Stimulated activated CD4-positive, alpha-beta T cell treated with anti-CD3 and anti-CD28 coated beads, Interleukin-12 subunit alpha, Interleukin-12 subunit beta, amount 100 ng/mL, for 24 hours (primary cell): ENCODE measurements around the gene FBXL15.

Experiments used
- DNase-seq, 2 experiments: peaks; one replicate each; pipeline ENCODE4 v3.0.0-alpha.2; 2020; ENCODE audit warnings: low read depth in 2 of 2

FBXL15 gene

DNA sequence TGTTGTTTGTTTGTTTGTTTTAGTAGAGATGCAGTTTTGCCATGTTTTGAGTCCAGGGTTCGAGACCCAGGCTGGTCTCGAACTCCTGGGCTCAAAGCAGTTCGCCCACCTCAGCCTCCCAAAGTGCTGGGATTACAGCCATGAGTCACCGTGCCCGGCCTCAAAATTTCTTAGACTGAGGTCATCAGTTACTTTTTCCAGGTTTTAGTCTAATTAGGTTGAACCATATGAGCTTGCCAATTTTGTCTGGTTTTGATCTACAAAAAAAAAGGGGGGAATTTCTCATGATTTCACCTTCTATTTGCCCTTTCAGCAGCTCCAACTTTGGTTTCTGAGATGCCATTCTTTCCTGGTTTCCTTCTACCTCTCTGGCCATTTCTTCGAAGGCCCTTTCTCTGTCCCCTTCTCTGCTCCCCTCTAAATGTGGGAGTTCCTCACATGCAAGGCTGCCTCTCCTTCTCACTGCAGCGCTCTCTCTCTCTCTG, 6.2 kb downstream of the FBXL15 start:
- no peak for DNase-seq

DNA sequence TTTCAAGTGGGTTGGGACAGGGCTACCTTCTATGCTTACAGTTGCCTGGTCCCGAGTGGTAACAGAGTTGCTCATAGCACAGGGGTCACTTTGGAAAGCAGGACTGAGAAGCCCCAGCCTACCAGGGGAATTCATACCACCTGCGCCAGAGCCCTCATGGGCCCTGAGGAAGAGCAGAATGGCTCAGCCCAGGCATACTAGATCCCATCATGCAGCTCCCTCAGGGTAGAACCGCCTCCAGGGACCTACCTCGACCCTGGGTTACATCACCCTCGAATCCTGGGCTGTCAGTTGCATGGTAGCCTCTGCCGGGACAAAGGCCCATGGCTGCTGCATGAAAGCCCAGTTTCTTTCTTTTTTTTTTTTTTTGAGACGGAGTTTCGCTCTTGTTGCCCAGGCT, 8.8 kb downstream of the FBXL15 start:
- no peak for DNase-seq

DNA sequence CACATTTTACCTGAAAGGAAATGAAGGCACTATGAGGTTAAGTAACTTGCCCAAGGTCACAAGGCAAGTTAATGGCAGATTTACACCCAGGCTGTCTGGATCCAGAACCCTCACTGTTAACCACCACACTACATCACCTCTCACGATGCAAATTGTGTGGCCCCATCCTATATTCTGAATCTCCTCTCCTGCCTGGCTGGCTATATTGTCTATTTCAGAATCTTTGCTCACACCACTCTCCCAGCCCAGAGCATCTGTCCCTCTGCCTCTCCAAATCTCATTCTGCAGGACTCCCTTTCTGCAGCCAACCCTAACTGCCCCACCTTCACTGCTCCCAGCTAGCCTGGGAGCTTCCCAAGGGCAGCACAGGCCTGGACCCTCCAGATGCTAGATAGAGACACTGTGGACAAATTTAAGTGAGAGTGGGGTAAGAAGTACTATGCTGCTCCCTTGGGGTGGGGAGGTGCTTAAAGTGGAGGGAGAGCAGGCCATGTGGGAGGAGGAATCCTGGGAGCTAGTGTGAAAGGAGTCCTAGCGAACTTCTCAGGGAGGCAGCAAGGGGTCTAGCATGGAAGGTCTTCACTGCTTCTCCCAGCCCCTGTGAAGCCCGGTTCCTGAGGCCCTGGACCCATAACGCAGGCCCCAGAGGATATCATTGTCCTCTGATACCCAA, 11.0 kb downstream of the FBXL15 start:
- DNase-seq, result no peak

DNA sequence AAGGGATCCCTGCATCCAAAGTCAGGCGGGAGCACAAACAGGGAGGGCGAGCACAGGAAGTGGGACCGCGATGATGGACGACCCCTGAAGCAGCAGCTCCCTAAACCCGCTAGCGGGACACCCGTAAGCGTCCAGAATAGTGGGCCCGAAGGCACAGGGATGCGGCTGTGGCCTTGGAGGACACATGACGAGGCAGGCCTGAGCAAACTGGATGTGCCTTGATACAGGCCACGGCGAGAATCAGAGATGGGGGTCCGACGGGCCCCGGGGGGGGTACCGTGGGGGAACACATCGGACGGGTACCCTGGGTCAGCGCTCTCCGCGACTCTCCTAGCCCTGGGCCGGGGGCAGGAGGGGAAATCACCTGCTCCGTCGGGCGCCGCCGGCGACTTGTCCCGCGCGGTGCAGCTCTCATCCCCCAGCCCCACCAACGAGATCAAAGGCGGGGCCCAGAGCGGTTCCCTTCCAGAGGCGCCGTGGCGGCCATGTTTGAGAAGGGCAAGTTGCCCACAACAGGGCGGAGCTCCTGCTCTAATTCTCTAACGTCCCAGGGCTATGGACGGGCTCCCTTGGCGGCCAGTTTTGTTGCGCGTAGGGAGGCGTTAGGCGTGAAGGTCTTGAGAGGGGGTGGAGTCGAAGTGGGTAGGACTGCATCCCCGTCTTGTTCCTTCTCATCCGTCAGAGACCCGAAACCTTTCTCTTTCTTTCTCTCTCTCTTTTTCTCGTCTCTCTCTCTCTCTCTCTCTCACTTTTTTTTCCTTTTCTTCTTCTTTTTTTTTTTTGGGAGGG, 11.7 kb downstream of the FBXL15 start, which contains the start of gene CUEDC2:
TSS of gene CUEDC2 (minus strand) at position 413 of the 789 bp plus-strand sequence. CDS start 7,386 bp downstream, outside the sequence.
- DNase-seq, result peak; percentile 95 to 99

DNA sequence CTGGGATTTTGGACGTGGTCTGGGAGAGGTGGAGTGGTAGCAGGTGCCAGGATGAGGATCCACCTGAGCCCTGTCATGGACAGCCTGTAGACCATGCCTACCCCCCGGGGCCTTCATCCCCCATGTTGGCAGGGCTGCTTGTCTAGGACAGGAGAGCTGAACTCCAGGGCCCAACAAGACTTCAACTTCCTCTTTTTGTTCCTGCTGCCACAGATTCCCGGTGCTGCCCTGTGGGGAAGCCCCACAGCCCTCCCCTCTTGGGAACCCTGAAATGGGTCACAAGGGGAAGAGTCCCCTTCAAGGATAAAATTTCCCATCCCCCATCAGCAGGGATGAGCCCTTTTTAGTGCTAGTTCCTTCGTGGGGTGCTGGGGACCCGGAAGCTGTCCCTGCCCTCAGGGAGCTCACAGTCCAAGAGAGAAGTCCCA, 13.0 kb downstream of the FBXL15 start:
- DNase-seq, result no peak

DNA sequence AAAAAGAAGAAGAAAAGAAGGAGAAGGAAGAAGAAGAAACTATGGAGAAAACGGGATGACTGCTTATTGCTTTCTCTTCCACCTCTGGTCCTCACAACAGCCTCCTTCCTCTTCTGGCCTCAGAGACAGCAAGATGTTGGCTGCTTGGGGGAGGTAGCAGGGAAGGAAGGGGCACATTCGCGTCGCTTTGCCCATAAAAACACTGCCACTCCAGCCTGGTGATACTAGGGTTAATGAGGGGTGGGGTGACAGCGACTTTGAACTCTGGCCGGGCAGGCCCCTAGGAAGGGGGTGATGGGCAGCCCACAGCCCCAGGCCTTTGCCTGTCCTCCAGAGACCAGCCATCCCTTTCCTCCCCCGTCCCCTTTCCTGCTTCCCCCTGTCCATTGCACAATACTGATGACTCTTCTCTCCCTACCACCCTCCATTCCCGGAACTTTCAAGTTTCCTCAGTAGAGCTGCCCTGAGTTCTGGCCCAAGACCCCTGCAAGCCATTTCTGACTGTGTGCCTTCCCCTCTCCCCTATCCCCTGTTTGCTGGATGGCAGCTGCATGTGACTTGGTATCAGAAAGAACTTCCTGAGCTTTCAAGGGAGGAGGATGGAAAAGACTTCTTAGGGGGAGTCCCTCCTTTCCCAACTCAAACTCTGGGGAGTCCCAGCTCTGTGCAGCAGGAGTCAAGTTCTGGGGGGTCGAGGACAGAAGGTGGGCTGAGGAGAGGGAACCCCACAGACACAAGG, 13.9 kb downstream of the FBXL15 start:
- no peak for DNase-seq

DNA sequence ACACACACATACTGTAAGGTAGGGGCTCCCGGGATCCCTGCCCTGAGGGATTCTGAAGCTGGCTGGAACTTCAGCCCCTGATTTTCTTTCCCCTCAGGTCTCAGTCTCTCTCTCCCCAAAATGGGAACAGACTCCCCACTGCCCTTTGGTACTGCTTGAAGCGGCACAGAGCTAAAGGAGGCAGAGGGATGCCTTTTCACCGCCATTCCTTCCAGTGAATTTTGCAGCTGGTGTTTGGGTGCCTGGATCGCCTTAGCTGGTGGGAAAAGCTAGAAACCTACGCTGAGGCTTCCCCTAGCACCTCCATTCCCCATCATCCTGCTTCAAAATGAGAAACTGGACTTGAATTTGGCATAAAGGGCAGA, 14.5 kb downstream of the FBXL15 start:
- DNase-seq, result no peak

DNA sequence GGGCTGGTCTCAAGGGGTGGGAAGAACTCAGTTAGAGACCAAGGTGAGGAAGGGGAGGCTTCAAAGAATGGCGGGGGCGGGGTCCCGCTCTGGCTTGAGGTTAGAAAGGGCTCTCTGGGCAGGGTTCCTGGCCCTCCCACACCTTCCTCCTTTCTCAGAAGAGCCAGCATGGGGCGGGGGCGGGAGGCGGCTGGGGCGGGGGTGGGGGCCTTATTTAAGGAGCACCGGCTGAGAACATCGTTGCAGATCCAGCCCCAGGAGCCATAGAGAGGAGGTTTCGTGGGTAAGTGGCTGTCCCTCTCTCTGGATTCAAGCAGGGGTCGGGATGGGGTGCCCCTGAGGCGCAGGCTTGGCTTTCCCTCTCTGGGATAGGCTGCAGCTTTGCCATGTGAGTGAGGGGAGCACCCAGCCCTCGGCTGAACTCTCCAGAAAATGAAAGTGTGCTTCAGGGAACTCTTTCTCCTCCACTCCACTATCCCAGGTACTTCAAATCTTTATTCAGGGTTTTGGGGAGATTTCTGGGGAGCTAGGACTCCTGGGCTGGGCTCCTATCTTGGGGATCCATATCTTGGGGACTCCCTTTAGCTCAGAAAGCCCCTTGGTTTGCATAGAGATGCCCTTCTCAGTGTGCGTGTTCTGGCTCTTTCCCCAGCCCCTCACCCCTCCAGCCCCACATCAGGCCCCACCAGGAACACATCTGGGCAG, 15.0 kb downstream of the FBXL15 start:
- DNase-seq, result peak in 1 of 2 experiments; percentile 59

DNA sequence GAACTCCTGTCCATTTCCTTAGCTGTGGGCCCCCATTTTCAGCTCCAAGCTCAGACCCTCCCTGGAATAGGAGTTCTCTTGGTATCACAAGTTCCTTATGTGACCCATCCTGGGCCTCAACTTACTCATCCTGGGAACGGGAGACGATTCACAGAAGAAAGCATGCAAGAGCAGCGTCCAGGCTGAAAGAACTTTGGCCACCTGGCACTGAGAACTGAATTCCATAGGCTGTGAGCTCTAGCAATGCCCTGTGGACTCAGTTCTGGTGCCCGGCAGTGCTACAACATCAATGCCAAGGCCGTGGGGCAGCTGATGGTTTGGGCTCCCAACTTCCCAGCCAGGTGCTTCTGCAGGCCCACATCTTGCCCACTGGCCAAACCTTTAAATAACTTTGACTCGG, 15.7 kb downstream of the FBXL15 start:
- no peak for DNase-seq

DNA sequence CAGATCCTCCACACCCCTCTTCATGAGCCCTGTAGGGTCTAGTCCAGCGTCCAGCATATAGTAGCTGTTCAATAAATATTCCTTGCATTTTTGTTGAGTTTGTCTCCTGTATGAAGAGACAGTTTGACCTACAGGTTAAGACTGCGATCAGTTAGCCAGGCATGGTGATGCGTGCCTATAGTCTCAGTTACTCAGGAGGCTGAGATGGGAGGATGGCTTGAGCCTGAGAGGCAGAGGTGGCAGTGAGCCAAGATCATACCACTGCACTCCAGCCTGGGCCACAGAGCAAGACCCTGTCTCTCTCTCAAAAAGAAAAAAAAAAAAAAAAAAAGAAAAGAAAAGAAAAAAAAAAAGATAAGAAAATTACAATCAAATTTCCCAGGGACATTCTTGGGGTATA, 16.9 kb downstream of the FBXL15 start:
- DNase-seq, result no peak

DNA sequence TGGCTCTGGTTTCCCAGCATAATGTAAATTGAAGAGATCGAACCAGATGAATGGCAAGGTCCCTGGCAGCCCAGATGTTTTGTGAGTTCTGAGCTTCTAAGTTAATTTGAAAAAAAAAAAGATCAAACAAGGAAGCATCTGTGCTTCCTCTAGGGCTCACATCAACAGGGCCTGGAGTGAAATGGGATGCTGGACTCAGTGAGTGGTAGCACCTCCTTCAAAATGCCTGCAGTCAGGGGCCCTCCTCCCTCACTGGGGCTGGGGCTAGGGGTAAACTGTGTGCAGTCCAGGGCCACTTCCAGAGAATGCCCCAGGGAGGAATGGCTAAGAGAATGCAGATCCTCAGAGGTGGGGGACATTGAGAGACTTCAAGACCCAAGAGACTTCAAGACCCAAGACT, 17.7 kb downstream of the FBXL15 start:
- no peak for DNase-seq

DNA sequence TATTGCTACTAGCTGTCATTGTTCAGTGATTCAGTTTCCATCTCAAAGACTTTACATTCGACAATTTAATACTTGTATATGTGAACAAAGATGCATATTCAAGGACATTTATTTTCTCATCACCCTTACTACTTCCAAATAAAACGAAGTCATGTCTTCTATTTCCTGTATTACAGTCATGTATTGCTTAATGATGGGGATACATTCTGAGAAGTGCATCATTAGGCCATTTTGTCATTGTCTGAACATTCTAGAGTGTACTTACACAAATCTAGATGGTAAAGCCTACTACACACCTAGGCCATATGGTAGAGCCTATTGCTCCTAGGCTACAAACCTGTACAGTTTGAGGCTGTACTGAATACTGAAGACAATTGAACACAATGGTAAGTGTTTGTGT, 24.2 kb downstream of the FBXL15 start:
- DNase-seq, result no peak

DNA sequence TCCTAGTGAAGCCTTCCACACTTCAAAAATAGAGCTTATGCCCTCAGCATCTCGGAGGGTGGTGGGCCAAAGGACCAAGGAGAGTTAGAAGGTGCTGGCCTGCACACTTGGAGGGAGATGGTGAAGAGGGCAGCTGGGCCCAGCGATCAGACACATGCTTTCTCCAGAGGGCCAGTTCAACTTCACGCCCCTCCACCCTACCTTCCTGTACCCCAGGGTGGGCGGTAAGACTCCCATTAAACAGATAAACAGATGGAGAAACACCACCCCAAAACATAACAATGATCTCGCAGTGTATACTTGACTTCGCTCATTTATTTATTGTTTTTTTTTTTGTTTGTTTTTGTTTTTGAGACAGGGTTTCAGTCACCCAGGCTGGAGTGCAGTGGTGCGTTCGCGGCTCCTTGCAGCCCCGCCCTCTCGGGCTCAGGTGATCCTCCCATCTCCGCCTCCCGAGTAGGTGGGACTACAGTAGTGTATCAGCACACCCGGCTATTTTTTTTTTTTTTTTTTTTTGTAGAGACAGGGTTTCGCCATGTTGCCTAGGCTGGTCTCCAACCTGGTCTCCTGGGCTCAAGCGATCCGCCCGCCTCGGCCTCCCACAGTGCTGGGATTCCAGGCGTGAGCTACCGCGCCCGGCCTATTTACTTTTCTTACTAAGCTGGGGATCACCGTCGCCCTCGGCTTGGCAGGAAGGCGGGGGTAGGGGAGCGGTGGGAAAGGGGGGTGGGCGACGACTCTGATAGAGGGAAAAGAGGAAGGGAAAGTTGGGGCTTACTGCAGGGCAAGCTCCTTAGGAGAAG, 28.9 kb downstream of the FBXL15 start:
- peak; percentile 59 to 83 for DNase-seq

DNA sequence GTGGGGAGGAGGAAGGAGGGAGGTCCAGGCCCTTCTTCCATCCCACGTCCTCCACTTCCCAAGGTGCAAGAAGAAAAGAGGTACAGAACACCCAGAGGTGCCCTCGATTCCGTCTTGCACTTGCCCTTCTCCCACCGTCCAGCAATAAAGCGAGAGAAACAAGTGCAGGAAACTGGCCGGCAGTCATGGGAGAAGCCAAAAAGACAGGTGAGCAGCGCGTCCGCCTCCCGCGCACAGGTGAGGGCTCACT, 29.4 kb downstream of the FBXL15 start:
- DNase-seq, result no peak

DNA sequence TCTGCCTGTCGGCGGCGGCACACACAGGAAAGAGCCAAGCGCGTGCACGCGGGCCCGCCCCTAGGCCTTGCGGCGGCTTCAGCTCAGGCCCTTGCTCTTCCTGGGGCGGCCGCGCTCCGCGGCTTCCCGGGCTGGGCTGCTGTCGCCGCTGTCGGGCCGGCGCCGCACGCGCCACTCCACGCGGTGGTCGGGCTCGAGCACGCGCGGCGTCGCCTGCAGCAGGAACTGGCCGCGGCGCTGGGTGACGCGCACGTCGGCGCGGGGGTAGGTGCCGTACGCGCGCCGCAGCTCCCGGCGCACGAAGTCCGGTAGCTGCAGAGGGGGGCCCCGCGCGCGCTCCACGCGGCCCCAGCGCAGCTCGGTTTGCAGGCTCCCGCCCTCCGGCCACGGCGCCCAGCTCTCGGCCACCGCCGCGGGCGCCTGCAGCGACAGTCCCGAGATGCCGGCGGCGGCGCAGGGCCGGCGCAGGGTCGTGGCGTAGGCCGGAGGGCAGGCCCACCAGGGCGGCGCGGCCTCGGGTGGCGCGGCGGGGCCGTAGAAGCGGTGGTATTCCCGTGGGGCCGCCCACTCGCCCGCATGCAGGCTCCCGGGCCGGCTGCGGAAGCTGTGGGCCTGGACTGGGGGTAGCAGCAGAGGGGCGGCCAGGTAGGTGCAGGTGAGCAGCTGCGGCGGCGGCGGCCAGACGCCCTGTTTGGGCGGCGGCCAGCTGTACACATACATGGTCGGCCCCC, 29.9 kb downstream of the FBXL15 start:
- DNase-seq, result peak; percentile 68 to 69

DNA sequence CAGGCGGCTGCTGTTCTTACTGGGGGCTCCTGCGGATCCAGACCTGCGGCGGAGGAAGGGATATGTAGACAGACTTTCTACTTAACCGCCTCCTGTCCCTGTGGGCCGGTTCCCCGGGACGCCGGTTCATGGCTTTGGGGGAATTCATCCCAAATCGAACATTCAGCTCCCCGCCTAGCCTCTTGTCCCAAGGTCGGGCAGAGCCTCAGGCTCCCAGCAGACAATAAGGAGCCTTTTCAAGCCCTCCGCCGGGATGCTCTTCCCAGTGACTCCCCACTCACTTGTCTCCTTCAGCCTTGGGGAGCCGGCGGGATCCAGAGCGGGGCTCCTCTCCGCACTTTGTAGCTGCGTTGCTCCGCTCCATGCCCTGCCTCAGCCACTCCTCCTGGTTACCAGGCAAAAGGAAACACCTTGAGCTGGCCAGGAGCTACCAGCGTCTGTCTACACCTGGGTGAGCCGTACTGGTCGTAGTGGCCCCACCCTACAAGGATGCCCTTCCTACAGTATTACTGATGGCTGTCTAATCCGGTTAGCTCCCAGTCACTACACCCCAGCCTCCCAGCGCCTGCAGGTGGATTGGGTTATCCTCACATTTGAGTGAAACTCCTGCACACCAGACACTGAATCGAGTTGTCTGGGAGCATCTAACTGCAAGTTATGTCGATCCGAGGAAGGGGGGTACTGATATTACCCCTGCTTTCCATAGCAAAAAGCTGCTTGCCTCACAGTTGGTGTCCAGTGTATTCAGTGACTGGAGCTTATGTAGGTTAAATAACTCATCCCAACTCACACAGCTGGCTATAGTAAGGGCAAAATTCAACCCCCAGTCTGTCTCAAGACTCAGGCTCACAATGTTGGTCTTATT, 30.7 kb downstream of the FBXL15 start, which contains the start of gene C10orf95:
TSS of gene C10orf95 (minus strand) at position 439 of the 865 bp plus-strand sequence. CDS start 450 bp downstream, outside the sequence.
- no peak for DNase-seq

DNA sequence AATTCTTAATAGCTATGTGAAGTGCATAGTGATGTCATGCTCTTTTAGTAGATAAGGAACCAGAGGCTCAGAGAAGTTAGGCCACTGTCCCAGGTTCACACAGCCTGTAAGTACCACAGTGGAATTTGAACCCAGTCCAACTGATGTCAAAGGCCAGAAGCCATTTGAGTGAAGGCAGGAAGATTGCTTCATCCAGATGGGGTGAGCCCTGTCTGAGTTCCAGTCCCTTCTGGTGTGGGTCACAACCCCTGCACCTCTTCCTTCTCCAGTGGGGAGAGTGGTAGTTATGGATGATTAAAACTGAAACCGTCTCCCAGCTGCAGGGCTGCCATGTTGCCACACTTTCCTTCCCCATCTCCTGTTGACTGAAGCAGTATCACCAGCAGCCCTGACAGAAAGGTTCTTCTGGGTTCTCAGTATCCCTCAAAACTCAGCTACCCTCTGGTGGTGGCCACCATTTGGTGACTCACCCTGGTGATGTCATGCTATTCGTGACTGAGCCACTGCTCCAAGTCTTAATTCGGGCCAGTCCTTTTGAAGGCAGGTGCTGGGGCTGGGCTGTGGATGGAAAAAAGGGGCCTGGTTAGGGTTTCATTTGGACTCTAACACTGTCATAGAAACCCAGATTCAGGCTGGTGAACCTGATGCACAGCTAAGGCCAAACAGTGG, 32.2 kb downstream of the FBXL15 start:
- peak; percentile 40 to 77 for DNase-seq

DNA sequence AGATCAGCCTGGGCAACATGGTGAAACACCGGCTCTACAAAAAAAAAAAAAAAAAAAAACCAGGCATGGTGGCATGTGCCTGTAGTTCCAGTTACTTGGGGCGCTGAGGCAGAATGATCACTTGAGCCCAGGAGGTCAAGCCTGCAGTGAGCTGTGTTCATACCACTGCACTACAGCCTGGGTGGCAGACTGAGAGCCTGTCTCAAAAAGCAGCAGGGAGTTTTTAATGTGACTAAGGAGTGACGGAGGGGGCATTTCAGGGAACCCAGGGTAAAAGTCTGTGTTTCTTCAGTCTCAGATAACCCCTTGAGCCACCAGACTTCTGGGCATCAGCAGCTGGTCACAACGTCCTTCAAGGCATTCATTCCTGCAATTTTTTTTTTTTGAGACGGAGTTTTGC, 32.9 kb downstream of the FBXL15 start:
- DNase-seq, result no peak
